Rectal smooth muscle tissue (tissue), 1 donor: ENCODE measurements around the gene PCDH8.

Source experiments
- H3K27ac ChIP-seq: one replicate; pipeline ENCODE4 v1.7.0; 2013; ENCODE audit warnings: low read depth, low read length, inconsistent platforms
- H3K27me3 ChIP-seq: one replicate; pipeline ENCODE4 v1.7.0; 2013; ENCODE audit warnings: low read length; ENCODE audit not compliant: control insufficient read depth, insufficient read depth
- H3K36me3 ChIP-seq: one replicate; pipeline ENCODE4 v1.7.0; 2013; ENCODE audit warnings: low read length; ENCODE audit not compliant: control insufficient read depth, insufficient read depth
- H3K4me1 ChIP-seq: one replicate; pipeline ENCODE4 v1.7.0; 2013; ENCODE audit warnings: low read length; ENCODE audit not compliant: control insufficient read depth, insufficient read depth
- H3K4me3 ChIP-seq: one replicate; pipeline ENCODE4 v1.7.0; 2013; ENCODE audit warnings: low read length
- H3K9ac ChIP-seq: one replicate; pipeline ENCODE4 v1.7.0; 2013; ENCODE audit warnings: low read length

Gene PCDH8

GRCh38 chr13:52798770-52799430 lies 49.5 kb downstream of the PCDH8 start:
- Histone ChIP-seq H3K27me3 (no peaks in the 10 kb centered on the region), H3K4me3 (no peak overlapping the region), H3K9ac (no peak overlapping the region), H3K27ac (no peak overlapping the region), H3K4me1 (no peaks in the 10 kb centered on the region), H3K36me3 (no peaks in the 10 kb centered on the region)

GRCh38 chr13:52797176-52797575 lies 51.3 kb downstream of the PCDH8 start:
- H3K27me3 ChIP-seq = no peaks in the 10 kb centered on the region
- H3K4me3 ChIP-seq = no peak overlapping the region
- H3K9ac ChIP-seq = no peak overlapping the region
- no peak overlapping the region for H3K27ac ChIP-seq
- no peaks in the 10 kb centered on the region for H3K36me3 ChIP-seq
- no peaks in the 10 kb centered on the region for H3K4me1 ChIP-seq

GRCh38 chr13:52794589-52794988 lies 53.9 kb downstream of the PCDH8 start:
- Histone ChIP-seq H3K4me3 (no peak overlapping the region), H3K4me1 (no peaks in the 10 kb centered on the region), H3K27ac (no peak overlapping the region), H3K36me3 (no peaks in the 10 kb centered on the region), H3K9ac (no peak overlapping the region), H3K27me3 (no peaks in the 10 kb centered on the region)

GRCh38 chr13:52793515-52794061 lies 54.9 kb downstream of the PCDH8 start:
- Histone ChIP-seq H3K27ac (no peak overlapping the region), H3K9ac (no peak overlapping the region), H3K4me3 (no peak overlapping the region), H3K27me3 (no peaks in the 10 kb centered on the region), H3K4me1 (no peaks in the 10 kb centered on the region), H3K36me3 (no peaks in the 10 kb centered on the region)
